ENCODE data around the gene HOXB3.

HOXB3 gene

DNA sequence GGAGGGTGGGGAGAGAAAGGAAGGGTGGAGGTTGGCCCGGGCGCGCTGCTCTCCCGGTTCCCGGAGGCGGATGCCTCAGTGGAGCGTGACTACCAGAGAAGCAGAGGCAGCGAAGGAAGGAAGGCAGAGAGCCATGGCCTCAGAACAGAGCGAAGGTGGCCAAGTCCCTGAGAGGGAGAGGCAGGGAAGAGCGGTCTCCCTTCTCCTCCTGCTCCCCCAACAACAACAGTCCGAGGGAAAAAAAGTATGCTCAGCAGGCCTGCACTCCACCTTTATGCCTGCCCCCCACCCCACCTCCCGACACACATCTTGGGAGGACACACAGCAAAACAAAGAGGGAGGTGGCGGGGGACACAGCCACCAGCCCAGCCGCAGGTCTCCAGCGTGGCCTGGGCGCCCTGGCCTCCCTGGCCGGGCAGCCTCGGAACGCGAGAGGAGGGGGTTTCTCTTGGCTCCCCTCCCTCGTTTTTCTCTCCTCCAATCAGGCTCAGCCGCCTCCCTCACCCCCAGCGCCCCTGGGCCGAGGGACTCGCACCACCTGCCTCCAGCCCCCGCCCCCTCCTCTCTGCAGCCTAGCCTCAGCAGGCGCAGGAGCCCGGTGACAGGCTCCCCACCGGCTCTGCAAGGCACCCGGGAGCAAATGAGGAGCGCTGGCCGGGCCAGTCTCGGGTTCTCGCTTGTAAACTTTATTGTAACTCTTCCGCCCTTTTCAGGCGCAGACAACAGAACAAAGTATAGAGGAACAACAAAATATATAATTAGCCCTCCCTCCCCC is 21.8 kb upstream of the HOXB3 start:
- DNase-seq = no peak

GRCh38 chr17:48611213-48611612 is 21.2 kb upstream of the HOXB3 start:
- DNase-seq = no peak

DNA sequence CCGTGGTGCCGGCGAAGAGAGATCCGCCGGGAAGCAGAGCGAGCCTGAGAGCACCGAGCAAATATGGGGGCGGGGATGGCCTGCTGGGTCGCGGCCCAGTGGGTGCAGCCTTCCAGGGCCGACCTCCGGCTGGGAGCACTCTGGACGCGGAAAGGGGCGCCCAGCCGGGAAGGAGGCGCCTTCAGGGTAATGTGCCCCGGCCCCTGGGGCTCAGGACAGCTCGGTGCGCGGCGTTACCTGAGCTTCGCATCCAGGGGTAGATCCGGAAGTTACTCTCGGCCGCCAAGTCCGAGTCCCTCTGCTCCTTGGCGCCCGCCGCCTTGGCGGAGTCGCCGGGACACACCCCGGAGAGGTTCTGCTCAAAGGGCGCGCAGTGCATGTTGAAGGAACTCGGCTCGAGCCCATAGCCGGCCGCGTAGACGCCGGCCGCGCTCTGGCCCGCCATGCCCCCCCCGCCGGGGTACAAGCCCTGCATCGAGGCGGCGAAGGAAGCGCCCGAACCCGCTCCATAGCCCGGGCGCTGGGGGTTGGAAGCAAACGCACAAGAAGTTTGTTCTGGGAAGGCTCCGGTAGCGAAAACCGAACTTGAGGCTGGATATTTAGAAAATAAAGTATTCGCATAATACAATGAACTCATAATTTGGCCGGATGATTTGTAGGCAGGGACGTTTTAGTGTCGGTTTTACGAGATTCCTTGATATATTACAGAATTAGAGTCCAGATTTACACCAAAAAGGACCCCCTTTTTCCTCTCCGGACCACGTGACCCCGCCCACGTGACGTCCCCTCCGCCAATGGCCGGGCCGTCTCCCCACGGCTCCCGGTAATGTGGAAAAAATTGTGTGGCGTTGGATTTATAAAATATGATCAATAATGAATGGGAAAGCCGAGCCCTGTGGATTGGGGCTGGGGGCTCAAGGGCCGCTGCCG is 20.5 kb upstream of the HOXB3 start, which contains the start of gene HOXB7:
Gene HOXB7, minus strand, starts transcription at position 736 of the 930 bp plus-strand sequence. Its CDS starts 99 bp downstream, at position 637.
- DNase-seq = peak; percentile 66

DNA sequence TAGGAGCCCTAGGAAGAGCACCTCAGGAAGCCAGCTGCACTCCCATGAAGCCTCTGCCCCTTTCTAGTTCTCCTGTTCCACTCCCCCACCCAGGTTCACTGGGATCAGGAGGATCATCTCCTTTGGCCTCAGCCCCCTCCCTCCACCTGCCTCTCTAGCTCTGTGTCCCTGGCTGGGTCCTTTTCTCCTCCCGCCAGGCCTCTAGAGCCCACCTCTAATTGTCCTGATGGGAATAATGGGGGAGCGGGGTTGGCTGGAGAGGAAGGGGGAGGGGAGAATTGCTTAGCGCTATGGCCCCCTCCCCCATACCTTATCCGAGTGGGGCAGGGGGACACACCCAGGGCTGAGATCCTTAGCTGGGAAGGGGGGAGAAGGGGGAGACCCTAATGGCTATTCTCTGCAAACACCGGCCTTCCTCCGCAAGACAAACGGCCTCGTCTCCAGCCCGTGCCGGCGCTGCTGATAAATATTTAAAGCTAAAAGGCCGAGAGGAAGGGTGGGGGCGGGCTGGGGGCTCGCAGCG is 19.8 kb upstream of the HOXB3 start:
- DNase-seq = no peak

DNA sequence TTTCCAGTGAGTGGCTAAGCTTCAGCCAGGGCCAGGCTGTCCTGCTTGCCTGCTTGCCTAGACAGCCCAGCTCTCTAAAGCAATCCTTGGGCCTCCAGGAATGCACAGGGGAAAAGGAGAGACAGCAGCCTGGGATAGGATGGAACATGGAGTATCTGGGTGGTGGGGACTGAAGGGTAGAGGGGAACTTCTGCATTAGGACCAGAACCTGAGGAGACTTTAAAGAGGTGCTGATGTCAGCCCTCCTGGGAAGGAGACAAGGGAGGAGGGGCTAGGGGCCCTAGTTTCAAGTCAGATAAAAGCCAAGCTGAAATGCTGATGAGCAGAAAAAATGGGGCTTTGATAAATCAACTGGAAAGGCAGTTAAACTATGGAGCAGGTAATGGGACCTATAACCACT is 19.0 kb upstream of the HOXB3 start:
- no peak for DNase-seq

DNA sequence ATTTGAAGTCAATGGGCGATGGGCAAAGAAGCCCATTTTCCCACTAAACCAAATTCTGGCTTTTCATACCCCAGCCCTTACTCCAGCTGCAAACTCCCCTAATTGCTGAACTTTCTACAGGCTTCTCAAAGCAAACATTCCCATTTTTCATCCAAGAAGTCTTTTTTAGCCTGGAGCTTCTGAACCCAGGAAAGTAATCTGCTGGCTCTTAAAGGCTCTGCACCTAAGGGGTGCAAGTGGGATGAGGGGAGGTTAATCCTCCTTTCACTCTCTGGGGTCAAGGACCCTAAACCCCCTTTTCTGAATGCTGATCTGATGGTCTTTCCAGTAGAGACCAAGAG is 18.4 kb upstream of the HOXB3 start:
- DNase-seq = no peak

GRCh38 chr17:48606892-48607614 is 17.0 kb upstream of the HOXB3 start:
- no peak for DNase-seq

- no peak for DNase-seq
These were observed 16.2 kb upstream of the HOXB3 start for GRCh38 chr17:48605991-48606891.

GRCh38 chr17:48605409-48605919 is 15.4 kb upstream of the HOXB3 start:
- DNase-seq = no peak

DNA sequence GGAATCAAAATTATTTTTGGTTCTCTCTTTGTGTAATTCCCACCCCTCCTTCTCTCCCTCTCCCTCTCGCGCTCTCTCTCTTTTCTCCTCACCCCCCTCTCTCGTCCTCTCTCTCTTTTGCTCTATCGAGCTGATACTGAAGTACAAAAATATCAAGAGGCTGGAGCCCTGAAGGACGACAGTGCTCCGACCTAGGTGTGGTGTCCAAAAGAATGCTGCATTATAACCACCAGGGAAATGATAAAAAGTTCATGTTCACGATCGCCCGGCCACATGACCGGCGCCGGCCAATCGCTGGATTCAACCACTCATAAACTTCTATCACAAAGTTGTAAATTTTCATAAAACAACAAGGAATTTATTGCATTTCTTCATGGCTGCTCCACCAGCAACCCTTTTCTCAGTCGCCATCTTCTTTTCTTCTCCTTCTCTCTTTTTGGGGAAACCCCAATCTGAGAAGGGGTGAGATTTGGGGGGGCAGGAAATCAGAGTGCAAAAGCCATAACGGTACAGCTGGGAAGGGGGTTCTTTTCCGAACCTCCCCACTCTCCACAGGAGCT is 14.8 kb upstream of the HOXB3 start, which contains the start of gene HOXB6:
Gene HOXB6, minus strand, starts transcription at position 217 of the 560 bp plus-strand sequence. CDS start 6,836 bp downstream, outside the sequence.
- DNase-seq = no peak

- DNase-seq = no peak
These were observed 14.1 kb upstream of the HOXB3 start for GRCh38 chr17:48603959-48604769.

GRCh38 chr17:48601539-48602425 is 11.7 kb upstream of the HOXB3 start:
- no peak for DNase-seq

- no peak for DNase-seq
These were observed 11.1 kb upstream of the HOXB3 start for GRCh38 chr17:48601207-48601538.

GRCh38 chr17:48600244-48601098 is 10.4 kb upstream of the HOXB3 start:
- no peak for DNase-seq

DNA sequence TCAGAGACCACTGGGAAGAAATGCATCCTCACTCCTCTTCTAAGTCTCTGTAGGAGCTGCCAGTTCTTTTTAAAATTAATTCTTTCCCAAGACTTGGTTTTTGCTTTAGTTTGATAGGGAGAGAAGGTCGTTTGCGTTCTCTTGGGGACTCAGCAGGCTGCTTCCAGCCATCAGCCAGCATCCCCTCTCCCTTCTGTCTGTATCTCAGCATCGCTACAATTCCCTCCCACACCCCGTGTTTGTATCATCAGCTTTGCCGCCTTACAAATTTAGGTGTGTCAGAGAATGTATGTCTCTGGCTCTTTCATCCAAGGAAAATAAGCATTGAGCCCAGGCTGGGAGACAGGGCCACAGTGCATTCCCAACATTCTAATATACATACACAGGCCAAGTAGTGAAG is 9.3 kb upstream of the HOXB3 start:
- DNase-seq = no peak

DNA sequence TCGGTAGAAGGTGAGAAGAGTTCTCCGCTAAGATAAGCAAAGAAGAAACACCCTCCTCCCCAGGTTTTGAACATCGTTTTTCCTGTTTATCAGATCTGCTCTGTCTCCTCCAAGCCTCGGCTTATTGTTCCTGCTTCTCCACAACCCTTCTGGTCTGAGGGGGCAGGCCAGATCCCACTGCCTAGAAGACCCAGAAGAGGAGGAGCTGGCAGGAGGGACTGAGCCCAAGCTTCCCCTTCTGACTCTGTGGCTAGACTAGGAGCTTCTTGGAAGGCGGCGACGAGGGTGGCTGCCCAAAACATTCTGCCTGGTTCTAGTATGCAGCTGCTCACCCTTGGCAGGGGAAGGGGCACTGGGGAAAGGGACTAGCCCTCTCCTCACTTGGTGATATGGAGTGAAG is 8.7 kb upstream of the HOXB3 start:
- DNase-seq = no peak

- peak; percentile 28 for DNase-seq
These were observed 8.0 kb upstream of the HOXB3 start for GRCh38 chr17:48597778-48598631.

DNA sequence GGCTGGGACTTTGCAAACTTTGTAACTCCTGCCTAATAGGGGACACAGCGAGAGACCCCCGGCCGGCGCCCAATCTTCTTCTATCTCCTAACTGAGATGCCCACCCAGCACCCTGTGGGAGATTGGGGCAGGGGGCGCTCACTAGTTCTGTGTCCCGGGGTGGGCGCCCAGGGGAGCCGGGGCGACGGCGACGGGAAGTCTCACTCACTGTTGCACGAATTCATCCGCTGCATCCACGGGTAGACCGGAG is 7.4 kb upstream of the HOXB3 start:
- DNase-seq = no peak

All from activated CD4-positive, alpha-beta T cell treated with anti-CD3 and anti-CD28 coated beads, Interleukin-2, amount 50 U/mL, for 16 hours (primary cell).